Muscle layer of colon (tissue), 2 donors: ENCODE measurements around the gene HVCN1.

Experiments used
- H3K27ac ChIP-seq: one replicate; pipeline ENCODE4 v1.7.0; 2013; ENCODE audit warnings: low read depth, mild to moderate bottlenecking, low read length, moderate library complexity
- H3K27me3 ChIP-seq, 2 donors: one replicate each; pipeline ENCODE4 v1.7.0; 2013; ENCODE audit warnings: low read length in 2 of 2, mild to moderate bottlenecking in 2 of 2; ENCODE audit not compliant: insufficient read depth in 2 of 2, control insufficient read depth in 1 of 2
- H3K36me3 ChIP-seq: one replicate; pipeline ENCODE4 v1.7.0; 2013; ENCODE audit warnings: mild to moderate bottlenecking, low read length; ENCODE audit not compliant: insufficient read depth
- H3K4me1 ChIP-seq: one replicate; pipeline ENCODE4 v1.7.0; 2013; ENCODE audit warnings: mild to moderate bottlenecking, low read length; ENCODE audit not compliant: insufficient read depth
- H3K4me3 ChIP-seq, 2 donors: one replicate each; pipeline ENCODE4 v1.7.0; 2013; ENCODE audit warnings: low read length in 2 of 2, low read depth in 1 of 2, mild to moderate bottlenecking in 1 of 2, moderate library complexity in 1 of 2
- H3K9ac ChIP-seq: one replicate; pipeline ENCODE4 v1.7.0; 2013; ENCODE audit warnings: low read length
- H3K9me3 ChIP-seq: one replicate; pipeline ENCODE4 v1.7.0; 2013; ENCODE audit warnings: mild to moderate bottlenecking, low read length
- donor health status: abdominal sarcoma.
- donor health status: Adenocarcinoma of cecum.

Gene HVCN1

GRCh38 chr12:110698171-110698902, 9.4 kb upstream of the HVCN1 start:
- H3K4me3 ChIP-seq = peak overlapping the region in 1 of 2 donors; percentile 22
- H3K27me3 ChIP-seq = no peaks in the 10 kb centered on the region
- no peaks in the 10 kb centered on the region for H3K4me1 ChIP-seq
- H3K9me3 ChIP-seq = no peaks in the 10 kb centered on the region
- no peaks in the 10 kb centered on the region for H3K36me3 ChIP-seq
- no peak overlapping the region for H3K9ac ChIP-seq
- H3K27ac ChIP-seq = no peak overlapping the region

- Histone ChIP-seq H3K27me3 (no peaks in the 10 kb centered on the region), H3K36me3 (no peaks in the 10 kb centered on the region), H3K4me1 (no peaks in the 10 kb centered on the region), H3K9me3 (no peaks in the 10 kb centered on the region), H3K27ac (no peak overlapping the region), H3K4me3 (no peak overlapping the region), H3K9ac (no peak overlapping the region)
Measured at GRCh38 chr12:110697236-110697635, 8.3 kb upstream of the HVCN1 start.

GRCh38 chr12:110696283-110696682, 7.4 kb upstream of the HVCN1 start:
- Histone ChIP-seq H3K9ac (no peak overlapping the region), H3K27me3 (no peaks in the 10 kb centered on the region), H3K4me1 (no peaks in the 10 kb centered on the region)

GRCh38 chr12:110694330-110694901, 5.5 kb upstream of the HVCN1 start:
- H3K4me3 ChIP-seq = no peak overlapping the region
- no peak overlapping the region for H3K9ac ChIP-seq
- no peaks in the 10 kb centered on the region for H3K4me1 ChIP-seq
- no peaks in the 10 kb centered on the region for H3K27me3 ChIP-seq
- no peaks in the 10 kb centered on the region for H3K36me3 ChIP-seq
- no peaks in the 10 kb centered on the region for H3K9me3 ChIP-seq
- no peak overlapping the region for H3K27ac ChIP-seq

More at GRCh38 chr12:110696283-110696682, 7.4 kb upstream of the HVCN1 start:
- Histone ChIP-seq H3K27ac (no peak overlapping the region), H3K9me3 (no peaks in the 10 kb centered on the region), H3K4me3 (no peak overlapping the region), H3K36me3 (no peaks in the 10 kb centered on the region)

- no peak overlapping the region for H3K27ac ChIP-seq
Measured at GRCh38 chr12:110693731-110694130, 4.8 kb upstream of the HVCN1 start.

GRCh38 chr12:110690127-110690430, 1.2 kb upstream of the HVCN1 start:
- Histone ChIP-seq H3K9ac (no peak overlapping the region), H3K27me3 (no peaks in the 10 kb centered on the region), H3K27ac (no peak overlapping the region), H3K4me1 (peaks cover 7% of the 10 kb centered on the region), H3K36me3 (no peaks in the 10 kb centered on the region), H3K4me3 (no peak overlapping the region), H3K9me3 (no peaks in the 10 kb centered on the region)

More at GRCh38 chr12:110693731-110694130, 4.8 kb upstream of the HVCN1 start:
- Histone ChIP-seq H3K27me3 (no peaks in the 10 kb centered on the region), H3K4me3 (no peak overlapping the region), H3K9ac (no peak overlapping the region), H3K4me1 (no peaks in the 10 kb centered on the region), H3K9me3 (no peaks in the 10 kb centered on the region), H3K36me3 (no peaks in the 10 kb centered on the region)

- H3K27ac ChIP-seq = no peak overlapping the region
- H3K27me3 ChIP-seq = no peaks in the 10 kb centered on the region
- peaks cover 7% of the 10 kb centered on the region for H3K4me1 ChIP-seq
- no peak overlapping the region for H3K9ac ChIP-seq
- peak overlapping the region; percentile 31 to 70 for H3K4me3 ChIP-seq
- no peaks in the 10 kb centered on the region for H3K9me3 ChIP-seq
- H3K36me3 ChIP-seq = no peaks in the 10 kb centered on the region
Measured at GRCh38 chr12:110689281-110690126, 589 bp upstream of the HVCN1 start.

- Histone ChIP-seq H3K4me3 (peak overlapping the region in 1 of 2 donors; percentile 62), H3K9me3 (no peaks in the 10 kb centered on the region), H3K4me1 (peaks cover 7% of the 10 kb centered on the region), H3K9ac (no peak overlapping the region), H3K27me3 (no peaks in the 10 kb centered on the region), H3K36me3 (no peaks in the 10 kb centered on the region), H3K27ac (no peak overlapping the region)
Measured at GRCh38 chr12:110687396-110688169, 1.3 kb downstream of the HVCN1 start.

GRCh38 chr12:110686294-110686903, 2.5 kb downstream of the HVCN1 start:
- Histone ChIP-seq H3K9ac (no peak overlapping the region), H3K27ac (no peak overlapping the region), H3K9me3 (no peaks in the 10 kb centered on the region), H3K4me3 (no peak overlapping the region), H3K36me3 (no peaks in the 10 kb centered on the region), H3K4me1 (peaks cover 7% of the 10 kb centered on the region), H3K27me3 (no peaks in the 10 kb centered on the region)

- H3K4me3 ChIP-seq = no peak overlapping the region
- no peaks in the 10 kb centered on the region for H3K27me3 ChIP-seq
- no peaks in the 10 kb centered on the region for H3K9me3 ChIP-seq
- peaks cover 7% of the 10 kb centered on the region for H3K4me1 ChIP-seq
- H3K27ac ChIP-seq = no peak overlapping the region
- H3K9ac ChIP-seq = no peak overlapping the region
- no peaks in the 10 kb centered on the region for H3K36me3 ChIP-seq
Measured at GRCh38 chr12:110684312-110684836, 4.5 kb downstream of the HVCN1 start.
